ENCODE measurements around the gene PIK3C2A. TPM values are rescaled to one million over a fixed set of nuclear protein-coding genes. Genes with fewer than 3 reads are reported as not detected.

PIK3C2A gene
- polyA plus RNA-seq, 1 experiment, result 42.3 TPM

- no peak overlapping the region for H3K4me3 ChIP-seq (ENCODE audit: low read depth, low read length)
- TF ChIP-seq CTCF (IDR thresholded peaks at IDR 0.05; ENCODE audit: low read depth, low read length), result no peak
- ChIA-PET CTCF (no interaction called here), POLR2A (no interaction called here)
- no peaks in the 10 kb centered on the region for H3K27me3 ChIP-seq (ENCODE audit: control insufficient read depth, insufficient read depth, low read length)
- no peak for DNase-seq (ENCODE audit: low read depth, low spot score)
- no peak overlapping the region for H3K27ac ChIP-seq (ENCODE audit: low read depth, low read length)
- no peaks in the 10 kb centered on the region for H3K9me3 ChIP-seq (ENCODE audit: control insufficient read depth, insufficient read depth, low read length)
Observed at GRCh38 chr11:17165247-17165890, 42.4 kb downstream of the PIK3C2A start.

GRCh38 chr11:17164361-17165246 is 43.2 kb downstream of the PIK3C2A start:
- H3K27ac ChIP-seq (ENCODE audit: low read depth, low read length), result no peak overlapping the region
- no peak overlapping the region for H3K4me3 ChIP-seq (ENCODE audit: low read depth, low read length)
- TF ChIP-seq CTCF (IDR thresholded peaks at IDR 0.05; ENCODE audit: low read depth, low read length), result no peak
- no peak for DNase-seq (ENCODE audit: low read depth, low spot score)
- H3K27me3 ChIP-seq (ENCODE audit: control insufficient read depth, insufficient read depth, low read length), result no peaks in the 10 kb centered on the region
- H3K9me3 ChIP-seq (ENCODE audit: control insufficient read depth, insufficient read depth, low read length), result no peaks in the 10 kb centered on the region
- CTCF ChIA-PET, result no interaction called here
- POLR2A ChIA-PET, result no interaction called here

GRCh38 chr11:17163736-17164135 is 44.0 kb downstream of the PIK3C2A start:
- no peak overlapping the region for H3K4me3 ChIP-seq (ENCODE audit: low read depth, low read length)
- no peak overlapping the region for H3K27ac ChIP-seq (ENCODE audit: low read depth, low read length)
- H3K9me3 ChIP-seq (ENCODE audit: control insufficient read depth, insufficient read depth, low read length), result no peaks in the 10 kb centered on the region
- CTCF ChIA-PET, result no interaction called here
- H3K27me3 ChIP-seq (ENCODE audit: control insufficient read depth, insufficient read depth, low read length), result no peaks in the 10 kb centered on the region
- POLR2A ChIA-PET, result no interaction called here
- DNase-seq (ENCODE audit: low read depth, low spot score), result no peak
- no peak for TF ChIP-seq CTCF (IDR thresholded peaks at IDR 0.05; ENCODE audit: low read depth, low read length)

GRCh38 chr11:17163291-17163690 is 44.5 kb downstream of the PIK3C2A start:
- ChIA-PET CTCF (no interaction called here), POLR2A (no interaction called here)
- no peak for DNase-seq (ENCODE audit: low read depth, low spot score)
- no peaks in the 10 kb centered on the region for H3K9me3 ChIP-seq (ENCODE audit: control insufficient read depth, insufficient read depth, low read length)
- TF ChIP-seq CTCF (IDR thresholded peaks at IDR 0.05; ENCODE audit: low read depth, low read length), result no peak
- no peak overlapping the region for H3K27ac ChIP-seq (ENCODE audit: low read depth, low read length)
- H3K27me3 ChIP-seq (ENCODE audit: control insufficient read depth, insufficient read depth, low read length), result no peaks in the 10 kb centered on the region
- no peak overlapping the region for H3K4me3 ChIP-seq (ENCODE audit: low read depth, low read length)

- Histone ChIP-seq H3K27me3 (ENCODE audit: control insufficient read depth, insufficient read depth, low read length) (no peaks in the 10 kb centered on the region), H3K9me3 (ENCODE audit: control insufficient read depth, insufficient read depth, low read length) (no peaks in the 10 kb centered on the region), H3K4me3 (ENCODE audit: low read depth, low read length) (no peak overlapping the region), H3K27ac (ENCODE audit: low read depth, low read length) (no peak overlapping the region)
- DNase-seq (ENCODE audit: low read depth, low spot score), result no peak
- ChIA-PET CTCF (no interaction called here), POLR2A (no interaction called here)
- no peak for TF ChIP-seq CTCF (IDR thresholded peaks at IDR 0.05; ENCODE audit: low read depth, low read length)
Observed at GRCh38 chr11:17162376-17162775, 45.4 kb downstream of the PIK3C2A start.
